HepG2 (cell line): ENCODE measurements around the gene SLC24A2. TPM values are rescaled to one million over a fixed set of nuclear protein-coding genes. Genes with fewer than 3 reads are reported as not detected.

Experiments
- ATAC-seq: fragments of 200-7000 bp; cut with Tn5 transposase; 3 replicates; pipeline ENCODE4 v1.9.1; 2020; ENCODE audit warnings: mild to moderate bottlenecking, moderate library complexity
- BruUV-seq: library from RNA; stranded (reverse); fragments of 400-500 nt; replicated peaks from 2 replicates; lab custom pipeline; 2021; lab: Mats Ljungman, UMichigan
- CTCF ChIA-PET: fragments of 300-600 bp; formaldehyde crosslinking; extraction: SDS; loops from one replicate; lab custom pipeline; 2021; ENCODE audit warnings: low total read pairs, inconsistent platforms, low intra/inter-chr PET ratio; lab: Yijun Ruan, JAX
- POLR2A ChIA-PET: fragments of 350-600 bp; sonication (Branson Sonifier 250); formaldehyde crosslinking; loops from one replicate; lab custom pipeline; 2020; ENCODE audit warnings: antibody characterized with exemption, inconsistent platforms; lab: Yijun Ruan, JAX
- DNase-seq: peaks from one replicate; pipeline ENCODE4 v3.0.0-alpha.2; 2015; ENCODE audit warnings: low spot score
- FAIRE-seq: peaks from 3 replicates; lab custom pipeline; 2011; peaks lifted over from hg19 to GRCh38; lab: Jason Lieb, UNC
- H2AFZ ChIP-seq: one replicate; pipeline ENCODE4 v1.6.1; 2011; ENCODE audit warnings: low read length, inconsistent platforms
- H3K27ac ChIP-seq: fragments of 300-600 bp; 3 replicates; pipeline ENCODE4 v1.8.0; 2011; ENCODE audit warnings: mixed run types, mild to moderate bottlenecking, mixed read lengths, low read length, inconsistent platforms; ENCODE audit not compliant: insufficient read depth; ENCODE audit errors: extremely low read length
- H3K27me3 ChIP-seq, 2 experiments: fragments of 200-600 bp in 1 of 2; 2 replicates in 1 of 2; 3 replicates in 1 of 2; pipeline versions ENCODE4 v1.6.0 to v1.8.0; 2011; ENCODE audit warnings: low read length in 2 of 2, mild to moderate bottlenecking in 2 of 2, moderate library complexity in 2 of 2, inconsistent platforms in 1 of 2; ENCODE audit not compliant: insufficient read depth in 2 of 2, control insufficient read depth in 1 of 2
- H3K36me3 ChIP-seq, 2 experiments: fragments of 200-600 bp in 1 of 2; replicated peaks in 1 of 2; 2 replicates in 1 of 2; 3 replicates in 1 of 2; pipeline versions ENCODE4 v1.5.1 to v1.8.0; 2011; ENCODE audit warnings: low read length in 2 of 2, inconsistent platforms in 1 of 2; ENCODE audit not compliant: insufficient read depth in 2 of 2, control insufficient read depth in 1 of 2
- H3K4me1 ChIP-seq: 2 replicates; pipeline ENCODE4 v1.5.1; 2012; ENCODE audit warnings: low read length, inconsistent platforms; ENCODE audit not compliant: insufficient read depth
- H3K4me2 ChIP-seq: 2 replicates; pipeline ENCODE4 v1.6.0; 2011; ENCODE audit warnings: low read depth, low read length, inconsistent platforms
- H3K4me3 ChIP-seq, 3 experiments: fragments of 200-600 bp in 1 of 3; sonication (generic), shearing (Covaris generic) in 1 of 3; replicated peaks in 1 of 3; 2 replicates each; pipeline ENCODE4 v1.5.1; 2011 to 2016; ENCODE audit warnings: low read length in 3 of 3, inconsistent platforms in 2 of 3, low read depth in 2 of 3, mild to moderate bottlenecking in 2 of 3, control low read depth in 1 of 3, mixed read lengths in 1 of 3; ENCODE audit not compliant: insufficient read depth in 1 of 3
- H3K79me2 ChIP-seq: one replicate; pipeline ENCODE4 v1.6.1; 2011; ENCODE audit warnings: low read length, inconsistent platforms; ENCODE audit not compliant: insufficient read depth
- H3K9ac ChIP-seq: 2 replicates; pipeline ENCODE4 v1.6.0; 2011; ENCODE audit warnings: mild to moderate bottlenecking, low read depth, low read length, inconsistent platforms; ENCODE audit not compliant: insufficient read depth
- H3K9me3 ChIP-seq: 2 replicates; pipeline ENCODE4 v1.5.1; 2012; ENCODE audit warnings: mild to moderate bottlenecking, low read length
- H4K20me1 ChIP-seq: 2 replicates; pipeline ENCODE4 v1.6.0; 2011; ENCODE audit warnings: inconsistent platforms, mild to moderate bottlenecking, low read length, moderate library complexity; ENCODE audit not compliant: insufficient read depth
- MLXIP ChIP-seq: sonication (generic); formaldehyde crosslinking; IDR thresholded peaks from 2 replicates; pipeline ENCODE4 v1.9.0; 2021; ENCODE audit warnings: missing genetic modification reagents, borderline replicate concordance
- MXD1 ChIP-seq: sonication (generic); formaldehyde crosslinking; IDR thresholded peaks from 2 replicates; pipeline ENCODE4 v1.4.0; 2020; ENCODE audit warnings: mild to moderate bottlenecking, missing genetic modification reagents
- MXD4 ChIP-seq: IDR thresholded peaks from 2 replicates; pipeline ENCODE4 v1.6.1; 2016; ENCODE audit warnings: mild to moderate bottlenecking, missing biosample characterization, missing genetic modification reagents
- NCOA5 ChIP-seq: sonication (generic); formaldehyde crosslinking; IDR thresholded peaks from 2 replicates; pipeline ENCODE4 v1.4.0; 2020; ENCODE audit warnings: missing genetic modification reagents
- NR2F6 ChIP-seq, 2 experiments: IDR thresholded peaks; 2 replicates each; pipeline ENCODE4 v1.6.1; 2016; ENCODE audit warnings: antibody characterized with exemption in 1 of 2, mild to moderate bottlenecking in 1 of 2
- REPIN1 ChIP-seq: sonication (generic); formaldehyde crosslinking; IDR thresholded peaks from 2 replicates; pipeline ENCODE4 v1.8.0; 2022; ENCODE audit warnings: missing genetic modification reagents, low read depth, mild to moderate bottlenecking, borderline replicate concordance
- RFX1 ChIP-seq: fragments of 450-650 bp; IDR thresholded peaks from 2 replicates; pipeline ENCODE4 v1.6.1; 2017
- SMAD9 ChIP-seq: sonication (generic); formaldehyde crosslinking; IDR thresholded peaks from 2 replicates; pipeline ENCODE4 v1.5.1; 2020; ENCODE audit warnings: mild to moderate bottlenecking, missing genetic modification reagents
- THAP11 ChIP-seq: IDR thresholded peaks from 2 replicates; pipeline ENCODE4 v1.6.1; 2016; ENCODE audit warnings: missing biosample characterization, missing genetic modification reagents
- ZFP36L2 ChIP-seq: sonication (generic); formaldehyde crosslinking; IDR thresholded peaks from 2 replicates; pipeline ENCODE4 v1.4.0; 2020; ENCODE audit warnings: missing genetic modification reagents
- ZNF510 ChIP-seq: sonication (generic); formaldehyde crosslinking; IDR thresholded peaks from 2 replicates; pipeline ENCODE4 v1.4.0; 2020; ENCODE audit warnings: low read depth, mild to moderate bottlenecking, missing genetic modification reagents
- ZNF605 ChIP-seq: sonication (generic); formaldehyde crosslinking; IDR thresholded peaks from 2 replicates; pipeline ENCODE4 v1.8.0; 2022; ENCODE audit warnings: mild to moderate bottlenecking, missing genetic modification reagents
- ZNF644 ChIP-seq: IDR thresholded peaks from 2 replicates; pipeline ENCODE4 v1.6.1; 2016; ENCODE audit warnings: low read depth
- ZNF75D ChIP-seq: sonication (generic); formaldehyde crosslinking; IDR thresholded peaks from 2 replicates; pipeline ENCODE4 v1.8.1; 2023; ENCODE audit warnings: missing genetic modification reagents, mild to moderate bottlenecking, borderline replicate concordance
- WGBS: methylation state at CpG from one replicate; pipeline ENCODE4 v1.1.6; 2017; ENCODE audit warnings: low lambda C conversion rate; 5-methylcytosine and 5-hydroxymethylcytosine counted together
- in situ Hi-C: cut with HindIII; loops from 2 replicates; pipeline ENCODE4 v1.10.0; 2017; ENCODE audit warnings: low pct_unique_long_range_greater_than_20kb; ENCODE audit not compliant: extremely low pct_ligation_motif_present
- intact Hi-C: fragments of 100-400 bp; cut with micrococcal nuclease; formaldehyde crosslinking; loops from one replicate; pipeline ENCODE4 v1.10.0; 2022; ENCODE audit not compliant: unreplicated experiment
- polyA plus RNA-seq, 8 experiments: library from polyadenylated mRNA; depleted of rRNA in 3 of 8; stranded (reverse) in 7 of 8; unstranded in 1 of 8; fragments of >200 nt; fragmentation: Illumina TruSeq in 4 of 8; extraction: Trizol in 4 of 8; gene quantifications; 2 replicates each; pipeline versions ENCODE4 v1.2.1 to v1.2.3, GENCODE V29; 2011 to 2016; ENCODE audit warnings: low read depth in 4 of 8, missing spikeins in 1 of 8, mixed read lengths in 1 of 8; ENCODE audit not compliant: insufficient read depth in 1 of 8
- total RNA-seq, 5 experiments: library from RNA; depleted of rRNA; stranded (reverse); fragments of >200 nt; fragmentation: Illumina TruSeq; extraction: Trizol; gene quantifications; 2 replicates each; pipeline ENCODE4 v1.2.3, GENCODE V29; 2016; ENCODE audit warnings: low read depth in 1 of 5

Gene SLC24A2
- total and polyA plus RNA-seq, 2 of the 13 experiments (the other 11 are each of a cell fraction or from before 2014, with no cell fraction given): under 0.01 TPM; not detected in 1

GRCh38 chr9:19783500-19783899, 5.3 kb downstream of the SLC24A2 start:
- no peak overlapping the region for H2AFZ ChIP-seq
- H3K4me1 ChIP-seq: no peaks in the 10 kb centered on the region
- FAIRE-seq: no peak
- ATAC-seq: no peak
- no peak overlapping the region for H3K9ac ChIP-seq
- ChIA-PET POLR2A (no interaction called here), CTCF (no interaction called here)
- no peak overlapping the region for H3K4me3 ChIP-seq
- WGBS: 0% methylated on average over 2 of the region's 2 CpGs
- no peaks in the 10 kb centered on the region for H4K20me1 ChIP-seq
- H3K9me3 ChIP-seq: no peaks in the 10 kb centered on the region
- intact Hi-C loops: no loop called here
- no peak overlapping the region for H3K4me2 ChIP-seq
- H3K36me3 ChIP-seq: no peaks in the 10 kb centered on the region
- H3K27me3 ChIP-seq: no peaks in the 10 kb centered on the region
- no peak overlapping the region for H3K27ac ChIP-seq
- no peaks in the 10 kb centered on the region for H3K79me2 ChIP-seq
- no peak for DNase-seq
- TF ChIP-seq ZNF644 (CRISPR knock-in tag): no peak
- no peak for TF ChIP-seq ZNF510 (CRISPR knock-in tag)
- no peak for TF ChIP-seq ZNF605 (CRISPR knock-in tag)
- TF ChIP-seq NR2F6 (IDR thresholded peaks at IDR 0.05): no peak
- no peak for TF ChIP-seq NR2F6 (CRISPR knock-in tag; IDR thresholded peaks at IDR 0.05)
- TF ChIP-seq THAP11 (CRISPR knock-in tag): no peak
- TF ChIP-seq MLXIP (CRISPR knock-in tag): no peak
- TF ChIP-seq RFX1: no peak
- TF ChIP-seq SMAD9 (CRISPR knock-in tag): no peak
- TF ChIP-seq NCOA5 (CRISPR knock-in tag): no peak
- no peak for TF ChIP-seq MXD4 (CRISPR knock-in tag)
- no peak for TF ChIP-seq REPIN1
- no peak for TF ChIP-seq ZFP36L2 (CRISPR knock-in tag)
- TF ChIP-seq MXD1 (CRISPR knock-in tag): no peak
- TF ChIP-seq ZNF75D (CRISPR knock-in tag): no peak
- TF ChIP-seq, all 625 proteins: peak for 0
- no TSS peak for BruUV-seq
- in situ Hi-C loops: no loop called here
